Superior temporal gyrus (tissue), 1 donor: ENCODE data around the gene PTAFR.

Experiments used
- DNase-seq: peaks from one replicate; pipeline ENCODE4 v3.0.0-alpha.2; 2016; ENCODE audit errors: extremely low spot score

The PTAFR gene, protein sequence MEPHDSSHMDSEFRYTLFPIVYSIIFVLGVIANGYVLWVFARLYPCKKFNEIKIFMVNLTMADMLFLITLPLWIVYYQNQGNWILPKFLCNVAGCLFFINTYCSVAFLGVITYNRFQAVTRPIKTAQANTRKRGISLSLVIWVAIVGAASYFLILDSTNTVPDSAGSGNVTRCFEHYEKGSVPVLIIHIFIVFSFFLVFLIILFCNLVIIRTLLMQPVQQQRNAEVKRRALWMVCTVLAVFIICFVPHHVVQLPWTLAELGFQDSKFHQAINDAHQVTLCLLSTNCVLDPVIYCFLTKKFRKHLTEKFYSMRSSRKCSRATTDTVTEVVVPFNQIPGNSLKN

GRCh38 chr1:28176492-28177470 lies at the start of gene PTAFR:
TSS of gene PTAFR (minus strand) at chr1:28176690. CDS start at chr1:28151021, 25,669 bp downstream.
- no peak for DNase-seq

DNA sequence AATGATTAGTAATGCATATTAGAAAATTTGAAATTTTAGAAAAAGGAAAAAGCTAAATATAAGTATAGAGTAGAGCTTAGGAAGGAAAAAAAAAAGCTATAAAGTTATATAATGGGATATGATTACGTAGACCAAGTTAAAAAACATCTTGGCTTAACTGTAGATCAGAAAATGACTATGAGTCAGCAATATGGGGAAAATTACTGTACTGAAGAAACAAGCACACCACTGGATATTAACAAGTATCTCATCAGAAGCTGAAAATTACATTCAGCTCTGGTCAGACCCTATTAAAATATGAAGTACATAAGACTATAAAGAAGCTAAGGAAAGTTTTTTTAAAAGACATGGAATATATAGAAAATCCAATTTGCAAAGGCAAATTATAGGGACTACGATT lies 36.8 kb upstream of the PTAFR start:
- no peak for DNase-seq

DNA sequence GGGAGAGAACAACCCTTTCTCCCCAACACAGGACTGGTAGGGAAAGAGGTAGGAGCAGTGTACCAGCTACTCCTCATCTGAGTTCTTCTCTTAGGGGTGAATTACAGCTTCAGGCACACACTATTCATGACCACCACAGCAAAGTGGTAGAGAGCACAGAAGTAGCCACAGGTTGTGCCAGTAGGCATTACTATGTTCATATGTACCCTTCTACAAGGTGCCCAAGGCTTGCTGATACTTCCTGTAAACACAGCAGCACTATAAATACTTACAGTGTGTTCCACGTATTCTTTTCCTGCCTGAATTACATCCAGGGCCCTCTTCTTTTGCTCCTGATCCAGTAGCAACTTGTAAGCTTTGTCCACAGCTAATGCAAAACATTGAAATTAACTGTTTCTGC lies 33.2 kb upstream of the PTAFR start:
- DNase-seq, result no peak

DNA sequence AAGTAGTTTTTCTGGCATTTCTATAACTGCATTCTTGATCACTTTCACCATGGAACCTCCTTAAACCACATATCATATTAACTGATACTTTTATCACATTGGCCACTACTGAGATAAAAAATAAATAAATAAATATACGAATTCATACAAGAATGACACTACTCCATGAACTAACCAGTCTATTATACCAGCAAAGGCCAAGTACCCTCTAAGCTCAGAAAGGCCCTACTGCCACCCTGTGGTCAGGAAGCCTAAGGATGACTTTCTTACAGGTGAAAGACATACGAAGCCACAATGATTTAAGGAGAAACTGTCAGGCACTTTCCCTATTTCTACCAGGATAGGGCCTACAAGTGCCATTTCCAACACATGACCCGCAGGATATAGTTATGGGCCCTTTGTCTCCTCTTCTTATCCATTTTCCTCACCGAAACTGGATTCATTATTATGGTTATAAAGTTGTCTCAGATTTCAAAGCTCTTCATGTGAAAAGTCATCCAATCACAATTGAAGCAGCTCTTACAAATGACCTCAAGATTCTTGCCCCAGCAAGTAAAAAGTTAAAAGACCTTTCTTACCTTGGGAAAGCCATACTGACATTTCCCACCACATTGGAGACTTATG lies 32.4 kb upstream of the PTAFR start:
- peak; percentile 89 for DNase-seq

- no peak for DNase-seq
These were observed 28.8 kb upstream of the PTAFR start for GRCh38 chr1:28205243-28205642.

DNA sequence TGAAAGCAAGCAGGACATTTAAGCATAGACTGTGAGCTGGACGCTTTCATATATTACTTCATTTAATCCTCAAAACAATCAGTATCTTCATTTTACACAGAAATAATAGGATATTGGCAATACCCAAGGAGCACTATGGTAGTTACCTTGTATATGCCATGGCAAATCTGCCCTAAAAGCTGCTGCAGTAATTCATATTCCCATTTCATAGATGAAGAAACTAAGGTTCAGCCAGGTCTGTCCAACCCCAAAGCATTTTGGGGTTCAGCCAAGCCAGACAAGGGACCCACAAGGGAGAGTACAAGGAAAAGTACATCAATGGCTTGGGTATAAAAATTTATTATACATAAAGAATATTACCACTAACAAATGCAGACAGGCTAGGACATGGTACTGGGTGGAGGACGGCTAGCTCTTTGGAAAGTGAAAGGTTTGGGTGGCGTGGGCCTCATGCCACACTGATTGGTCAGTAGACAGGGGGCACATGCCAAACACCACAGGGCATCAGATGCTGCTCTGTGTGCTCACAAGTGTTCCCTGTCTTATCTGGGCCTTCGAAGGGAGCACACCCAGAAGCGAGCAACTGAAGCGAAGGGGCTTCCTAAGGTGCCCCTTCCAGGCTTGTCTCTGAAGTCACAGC lies 23.9 kb upstream of the PTAFR start:
- DNase-seq, result no peak

- DNase-seq, result no peak
These were observed 23.1 kb upstream of the PTAFR start for GRCh38 chr1:28199328-28200233.

GRCh38 chr1:28197682-28198415 lies 21.4 kb upstream of the PTAFR start:
- DNase-seq, result no peak

DNA sequence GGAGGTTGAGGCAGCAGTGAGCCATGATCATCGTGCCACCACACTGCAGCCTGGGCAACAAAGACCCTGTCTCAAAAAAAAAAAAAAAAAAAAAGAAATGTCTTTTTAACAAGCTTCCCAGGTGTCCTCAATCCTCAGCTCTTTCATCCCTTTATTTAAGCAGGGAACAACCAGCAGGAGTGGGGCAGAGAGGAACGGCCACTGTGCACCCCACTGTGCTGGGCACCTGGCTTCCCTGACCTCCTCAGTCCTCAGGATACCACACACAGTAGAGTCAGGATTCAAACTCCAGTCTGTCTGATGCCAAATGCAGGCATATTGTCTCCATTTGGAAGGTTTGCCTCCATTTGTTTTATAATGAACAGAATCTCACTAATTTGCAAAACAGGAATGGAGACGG lies 19.8 kb upstream of the PTAFR start:
- no peak for DNase-seq

GRCh38 chr1:28195780-28196179 lies 19.3 kb upstream of the PTAFR start:
- no peak for DNase-seq

- no peak for DNase-seq
These were observed 18.0 kb upstream of the PTAFR start for GRCh38 chr1:28194326-28195035.

DNA sequence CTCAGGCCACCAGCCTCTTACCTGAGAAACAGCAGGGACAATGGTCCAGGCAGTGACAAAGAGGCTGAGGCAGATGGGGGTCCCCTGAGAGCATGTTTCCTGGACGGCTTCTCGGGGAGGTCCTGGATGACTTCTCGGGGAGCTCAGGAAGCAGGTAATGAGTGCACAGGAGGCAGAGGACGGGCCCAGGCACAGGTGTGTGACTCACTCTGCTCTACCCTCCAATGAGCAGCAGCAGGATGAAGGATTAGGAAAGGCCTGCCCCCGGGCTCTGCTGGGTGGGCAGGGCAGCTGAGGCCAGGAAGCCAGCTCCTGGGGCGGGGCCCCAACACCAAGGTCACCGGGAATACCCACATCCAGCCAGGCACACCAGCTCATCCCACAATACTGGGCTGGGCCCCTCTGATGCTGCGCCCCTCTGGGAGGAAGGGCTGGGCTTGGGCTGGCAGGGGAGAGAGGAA lies 17.2 kb upstream of the PTAFR start:
- DNase-seq, result no peak

GRCh38 chr1:28190996-28191645 lies 14.6 kb upstream of the PTAFR start:
- DNase-seq, result no peak

DNA sequence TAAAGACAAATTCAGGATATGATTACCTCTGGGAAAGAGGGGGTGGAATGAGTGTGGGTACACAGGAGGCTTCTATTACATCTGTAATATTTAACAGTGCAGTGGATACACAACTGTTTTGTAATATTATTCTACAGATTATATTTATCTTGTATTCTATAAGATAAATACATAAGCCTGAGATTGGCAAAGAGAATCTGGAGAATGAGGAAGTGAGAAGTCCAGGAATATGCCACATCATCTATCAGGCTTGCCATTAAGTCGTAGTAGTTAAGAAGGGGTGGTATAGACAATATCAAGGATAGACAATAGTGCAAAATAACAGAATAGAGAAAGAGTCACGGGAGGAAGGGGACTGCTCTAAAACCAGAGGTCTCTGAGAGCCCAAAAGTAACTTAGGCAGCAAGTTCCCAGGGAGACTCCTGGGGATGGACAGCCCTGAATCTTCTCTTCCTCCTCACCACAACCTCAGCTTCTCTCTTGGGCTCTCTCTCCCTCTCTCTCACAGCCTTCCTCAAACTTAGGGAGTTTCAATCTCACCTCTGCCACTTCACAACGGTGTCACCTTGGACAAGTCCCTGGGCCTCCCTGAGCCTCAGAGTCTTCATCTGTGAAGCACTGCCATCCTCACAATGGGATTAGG lies 14.0 kb upstream of the PTAFR start:
- DNase-seq, result no peak

DNA sequence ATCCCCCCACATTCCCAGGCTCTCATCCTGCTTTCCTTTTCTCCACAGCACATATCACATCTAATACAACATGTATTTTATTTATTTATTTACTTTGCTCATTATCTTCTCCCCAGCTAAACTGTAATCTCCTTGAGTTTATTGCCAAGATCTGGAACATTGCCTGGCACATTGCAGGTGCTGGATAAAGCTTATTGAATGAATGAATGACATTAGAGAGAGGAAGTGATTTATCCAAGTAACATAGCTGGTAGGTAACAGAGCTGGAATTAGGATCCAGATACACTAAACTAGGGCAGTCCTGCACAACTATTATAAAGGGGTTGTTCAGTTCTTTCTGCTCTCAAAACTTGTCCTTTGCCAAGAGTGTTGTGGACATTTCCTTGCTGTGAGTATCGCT lies 8.6 kb upstream of the PTAFR start:
- no peak for DNase-seq

GRCh38 chr1:28180306-28181305 lies 4.1 kb upstream of the PTAFR start:
- DNase-seq, result no peak
